Measurements from ENCODE around the gene TMEM270. TPM values are rescaled to one million over a fixed set of nuclear protein-coding genes. Genes with fewer than 3 reads are reported as not detected.
"Not testable (repeated sequence)": the region's sequence is repeated elsewhere in the genome, so short reads cannot be mapped to it uniquely, and the experiment has no call there.

Gene TMEM270
- total RNA-seq, 4 donors from 2014 or later = not detected

DNA sequence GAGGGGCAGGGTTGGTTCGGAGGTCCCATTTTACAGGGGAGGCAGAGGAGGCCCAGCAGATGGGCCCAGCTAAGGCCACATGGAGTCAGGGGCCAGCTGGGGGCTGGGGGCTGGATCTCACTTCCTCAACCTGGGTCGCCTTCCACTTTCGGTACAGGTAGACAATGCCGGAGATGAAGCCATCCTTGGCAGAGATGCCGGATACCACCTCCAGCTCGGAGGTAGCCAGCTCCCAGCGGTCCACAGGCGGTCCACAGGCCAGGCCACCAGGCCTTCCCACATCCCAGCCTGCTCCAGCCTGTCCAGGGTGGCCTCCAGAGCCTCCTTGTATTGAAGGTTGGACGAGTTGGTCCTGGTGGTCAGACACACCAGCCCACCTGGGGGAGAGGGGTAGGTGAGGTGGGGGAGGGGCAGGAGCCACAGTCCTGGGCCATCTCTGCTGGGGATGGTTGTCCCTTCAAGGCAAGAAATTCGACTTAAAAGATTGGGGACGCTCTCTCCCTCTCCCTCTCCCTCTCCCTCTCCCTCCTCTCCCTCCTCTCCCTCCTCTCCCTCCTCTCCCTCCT lies 26.2 kb upstream of the TMEM270 start:
- H3K4me3 ChIP-seq = no peak overlapping the region
- DNase-seq (ENCODE audit: extremely low spot score) = no peak
- intact Hi-C loops (cut with DNase I) = no loop called here
- 97% methylated on average over 9 of the region's 11 CpGs for WGBS
- TF ChIP-seq POLR2A (IDR thresholded peaks at IDR 0.05; ENCODE audit: low read depth) (no peak), POLR2AphosphoS5 (IDR thresholded peaks at IDR 0.05) (no peak), EP300 (IDR thresholded peaks at IDR 0.05) (no peak)
- TF ChIP-seq, protein P1, sequence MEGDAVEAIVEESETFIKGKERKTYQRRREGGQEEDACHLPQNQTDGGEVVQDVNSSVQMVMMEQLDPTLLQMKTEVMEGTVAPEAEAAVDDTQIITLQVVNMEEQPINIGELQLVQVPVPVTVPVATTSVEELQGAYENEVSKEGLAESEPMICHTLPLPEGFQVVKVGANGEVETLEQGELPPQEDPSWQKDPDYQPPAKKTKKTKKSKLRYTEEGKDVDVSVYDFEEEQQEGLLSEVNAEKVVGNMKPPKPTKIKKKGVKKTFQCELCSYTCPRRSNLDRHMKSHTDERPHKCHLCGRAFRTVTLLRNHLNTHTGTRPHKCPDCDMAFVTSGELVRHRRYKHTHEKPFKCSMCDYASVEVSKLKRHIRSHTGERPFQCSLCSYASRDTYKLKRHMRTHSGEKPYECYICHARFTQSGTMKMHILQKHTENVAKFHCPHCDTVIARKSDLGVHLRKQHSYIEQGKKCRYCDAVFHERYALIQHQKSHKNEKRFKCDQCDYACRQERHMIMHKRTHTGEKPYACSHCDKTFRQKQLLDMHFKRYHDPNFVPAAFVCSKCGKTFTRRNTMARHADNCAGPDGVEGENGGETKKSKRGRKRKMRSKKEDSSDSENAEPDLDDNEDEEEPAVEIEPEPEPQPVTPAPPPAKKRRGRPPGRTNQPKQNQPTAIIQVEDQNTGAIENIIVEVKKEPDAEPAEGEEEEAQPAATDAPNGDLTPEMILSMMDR (IDR thresholded peaks at IDR 0.05) = no peak
- H3K9me3 ChIP-seq = no peaks in the 10 kb centered on the region
- H3K27ac ChIP-seq (replicated peaks in 1 of 4) = no peak overlapping the region
- peaks cover 0 to 9% (median 4%) of the 10 kb centered on the region in 4 donors for H3K4me1 ChIP-seq
- peaks cover 0 to 51% (median 2%) of the 10 kb centered on the region in 4 donors for H3K27me3 ChIP-seq
- no peaks in the 10 kb centered on the region for H3K36me3 ChIP-seq

DNA sequence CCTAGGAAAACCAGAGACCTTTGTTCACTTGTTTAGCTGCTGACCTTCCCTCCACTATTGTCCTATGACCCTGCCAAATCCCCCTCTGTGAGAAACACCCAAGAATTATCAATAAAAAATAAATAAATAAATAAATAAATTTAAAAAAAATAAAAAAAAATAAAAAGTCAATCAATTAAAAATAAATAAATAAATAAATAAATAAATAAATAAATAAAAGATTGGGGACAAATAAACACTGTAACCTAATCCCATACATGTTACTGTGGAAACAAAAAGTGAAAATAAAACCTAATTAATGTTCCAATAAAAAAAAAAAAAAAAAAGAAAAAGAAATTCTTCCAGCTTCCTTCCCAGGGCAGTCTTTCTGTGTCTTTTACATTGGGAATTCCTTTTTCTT lies 23.8 kb upstream of the TMEM270 start:
- H3K9me3 ChIP-seq; intact Hi-C loops (cut with DNase I): not testable (repeated sequence)

DNA sequence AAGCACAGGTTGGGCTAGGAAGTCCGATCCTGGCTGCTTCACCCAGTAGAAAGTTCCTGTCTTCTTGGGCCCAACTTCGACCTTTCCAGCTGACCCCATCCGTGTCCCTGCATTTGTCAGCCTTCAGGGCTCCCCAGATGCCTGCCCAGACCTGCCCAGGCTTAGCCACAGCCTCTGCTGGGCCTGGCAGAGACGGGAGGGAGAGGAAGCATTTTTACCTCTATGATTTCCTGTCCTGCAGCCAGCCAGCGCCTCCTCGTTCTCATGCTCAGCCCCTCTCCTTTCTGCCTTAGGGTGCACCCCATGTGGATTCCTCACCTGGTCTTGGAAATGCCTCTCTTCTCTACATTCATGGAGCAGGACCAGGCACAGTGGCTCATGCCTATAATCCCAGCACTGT lies 22.3 kb upstream of the TMEM270 start:
- 76% methylated on average over 3 of the region's 6 CpGs for WGBS
- no peak for TF ChIP-seq EP300 (IDR thresholded peaks at IDR 0.05)
- TF ChIP-seq, protein P1 (IDR thresholded peaks at IDR 0.05) = no peak
- no peak for TF ChIP-seq POLR2A (IDR thresholded peaks at IDR 0.05; ENCODE audit: low read depth)
- no peak for TF ChIP-seq POLR2AphosphoS5 (IDR thresholded peaks at IDR 0.05)

More for the DNA sequence above, 23.8 kb upstream of the TMEM270 start:
- not testable (repeated sequence) for H3K27ac ChIP-seq (replicated peaks in 1 of 4); DNase-seq (ENCODE audit: extremely low spot score); H3K36me3 ChIP-seq; H3K4me3 ChIP-seq
- Histone ChIP-seq H3K27me3 (peaks cover 0 to 26% (median under 1%) of the 10 kb centered on the region in 4 donors), H3K4me1 (peaks cover 6 to 15% (median 11%) of the 10 kb centered on the region in 4 donors)

DNA sequence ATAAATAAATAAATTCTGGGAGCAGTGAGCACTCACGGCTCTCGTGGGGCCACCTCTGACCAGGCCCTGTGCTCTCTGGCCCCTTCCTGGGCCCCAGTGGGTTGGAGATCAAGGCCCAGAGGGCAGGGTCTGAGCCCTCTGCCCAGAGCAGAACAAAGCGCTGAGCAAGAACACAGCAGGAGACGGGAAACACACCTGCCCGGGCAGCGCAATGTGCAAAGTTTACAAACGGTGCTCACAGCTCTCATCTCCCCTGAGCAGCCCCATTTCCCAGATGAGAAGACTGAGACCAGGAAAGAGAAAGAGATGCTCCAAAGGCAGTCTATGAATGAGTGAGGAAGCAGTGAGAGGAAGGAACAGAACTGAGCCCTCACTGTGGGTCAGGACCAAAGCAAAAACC lies 21.7 kb upstream of the TMEM270 start:
- H3K4me1 ChIP-seq = peaks cover 9 to 21% (median 14%) of the 10 kb centered on the region in 4 donors
- peaks cover 0 to 6% (median 0%) of the 10 kb centered on the region in 4 donors for H3K27me3 ChIP-seq
- no peak overlapping the region for H3K27ac ChIP-seq (replicated peaks in 1 of 4)
- intact Hi-C loops (cut with DNase I) = no loop called here
- DNase-seq (ENCODE audit: extremely low spot score) = no peak
- H3K4me3 ChIP-seq = no peak overlapping the region
- TF ChIP-seq EP300 (IDR thresholded peaks at IDR 0.05) (no peak), POLR2AphosphoS5 (IDR thresholded peaks at IDR 0.05) (no peak), POLR2A (IDR thresholded peaks at IDR 0.05; ENCODE audit: low read depth) (no peak)
- TF ChIP-seq, protein P1 (IDR thresholded peaks at IDR 0.05) = no peak
- 90% methylated on average over 7 of the region's 7 CpGs for WGBS
- no peaks in the 10 kb centered on the region for H3K36me3 ChIP-seq
- H3K9me3 ChIP-seq = no peaks in the 10 kb centered on the region

More for the DNA sequence above, 22.3 kb upstream of the TMEM270 start:
- Histone ChIP-seq H3K27ac (replicated peaks in 1 of 4) (no peak overlapping the region), H3K36me3 (no peaks in the 10 kb centered on the region), H3K9me3 (no peaks in the 10 kb centered on the region), H3K4me1 (peaks cover 9 to 21% (median 14%) of the 10 kb centered on the region in 4 donors), H3K27me3 (peaks cover 0 to 11% (median 0%) of the 10 kb centered on the region in 4 donors), H3K4me3 (no peak overlapping the region)
- no peak for DNase-seq (ENCODE audit: extremely low spot score)
- intact Hi-C loops (cut with DNase I) = no loop called here

DNA sequence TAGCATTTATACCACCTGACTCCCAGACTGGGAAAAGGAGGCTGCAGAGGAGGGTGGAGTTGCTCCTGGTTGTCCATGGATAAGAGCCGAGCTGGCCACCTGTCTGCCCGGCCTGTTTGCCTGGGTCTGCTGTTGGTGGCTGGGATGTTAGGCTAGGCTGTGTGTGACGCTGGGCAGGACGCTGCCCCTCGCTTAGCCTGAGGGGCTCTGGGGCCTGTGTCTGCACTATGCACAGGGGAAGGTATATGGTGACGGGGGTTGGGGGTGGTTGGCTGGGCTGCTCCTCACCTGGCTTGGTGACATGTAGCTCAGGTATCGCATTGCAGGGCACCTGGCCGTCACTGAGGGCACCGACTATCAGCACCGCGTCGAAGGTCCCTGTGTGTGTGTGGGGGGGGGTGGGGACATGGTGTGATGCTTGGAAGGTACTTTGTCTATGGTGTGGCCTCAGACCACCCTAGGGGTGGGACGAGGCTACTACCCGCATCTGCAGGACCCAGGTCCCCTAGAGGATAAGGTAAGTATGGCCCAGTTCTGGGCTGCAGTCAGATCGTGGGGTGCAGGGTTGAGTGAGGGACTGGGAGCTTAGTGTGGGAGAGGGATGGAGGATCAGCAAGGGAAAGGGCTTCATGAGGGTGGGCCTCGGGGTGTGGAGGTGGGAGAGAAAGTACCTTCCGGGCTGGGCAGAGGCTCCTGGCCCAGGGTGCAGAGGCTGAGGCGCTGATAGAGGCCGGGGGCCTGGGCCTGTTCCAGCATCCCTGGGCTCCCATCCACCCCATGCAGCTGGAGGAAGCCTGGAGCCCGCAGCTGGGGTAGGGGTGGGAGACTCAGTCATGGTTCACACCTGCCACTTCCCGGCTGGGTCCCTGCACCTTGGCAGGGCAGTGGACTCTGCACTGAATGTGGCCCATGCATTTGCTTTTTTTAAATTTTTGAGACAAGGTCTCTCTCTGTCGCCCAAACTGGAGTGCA lies 20.9 kb upstream of the TMEM270 start:
- intact Hi-C loops (cut with DNase I) = no loop called here
- no peak for DNase-seq (ENCODE audit: extremely low spot score)
- Histone ChIP-seq H3K27me3 (no peaks in the 10 kb centered on the region), H3K36me3 (no peaks in the 10 kb centered on the region), H3K9me3 (no peaks in the 10 kb centered on the region), H3K4me3 (no peak overlapping the region), H3K4me1 (peaks cover 9 to 21% (median 14%) of the 10 kb centered on the region in 4 donors), H3K27ac (replicated peaks in 1 of 4) (no peak overlapping the region)
- WGBS = 93% methylated on average over 9 of the region's 22 CpGs
- TF ChIP-seq EP300 (IDR thresholded peaks at IDR 0.05) (no peak), POLR2A (IDR thresholded peaks at IDR 0.05; ENCODE audit: low read depth) (no peak), POLR2AphosphoS5 (IDR thresholded peaks at IDR 0.05) (no peak)
- TF ChIP-seq, protein P1 (IDR thresholded peaks at IDR 0.05) = no peak

Measured in esophagus muscularis mucosa (tissue), 4 donors.